OCI-LY3 (cell line): ENCODE results near the gene SNX33.

Experiments
- H2AFZ ChIP-seq: fragments of 200-600, 300-600 bp; shearing (Covaris generic); 2 replicates; pipeline ENCODE4 v1.6.0; 2014; ENCODE audit warnings: antibody characterized with exemption, low read depth, low read length
- H3K27ac ChIP-seq: fragments of 200-600, 300-600 bp; sonication (generic); 2 replicates; pipeline ENCODE4 v1.5.1; 2014; ENCODE audit warnings: mild to moderate bottlenecking, low read length, moderate library complexity, mixed read lengths
- H3K27me3 ChIP-seq: fragments of 200-600, 300-600 bp; sonication (generic); 2 replicates; pipeline ENCODE4 v1.6.1; 2014; ENCODE audit warnings: low read depth, low read length, mixed read lengths
- H3K36me3 ChIP-seq: fragments of 200-600, 300-600 bp; sonication (generic); replicated peaks from 2 replicates; pipeline ENCODE3; 2014; ENCODE audit warnings: low read depth, low read length, mixed read lengths
- H3K4me1 ChIP-seq: fragments of 300-600, 200-600 bp; sonication (generic); 2 replicates; pipeline ENCODE4 v1.6.1; 2014; ENCODE audit warnings: low read length, mixed read lengths
- H3K4me2 ChIP-seq: fragments of 200-600, 300-600 bp; sonication (generic); 2 replicates; pipeline ENCODE4 v1.6.1; 2014; ENCODE audit warnings: low read length, mixed read lengths
- H3K4me3 ChIP-seq: fragments of 300-600, 200-600 bp; sonication (generic); 2 replicates; pipeline ENCODE4 v1.5.1; 2014; ENCODE audit warnings: antibody characterized with exemption, mild to moderate bottlenecking, low read length, moderate library complexity
- H3K79me2 ChIP-seq: fragments of 300-600, 200-600 bp; shearing (Covaris generic); 2 replicates; pipeline ENCODE4 v1.6.1; 2014; ENCODE audit warnings: mild to moderate bottlenecking, low read length, mixed read lengths
- H3K9ac ChIP-seq: fragments of 300-600, 200-600 bp; shearing (Covaris generic); 2 replicates; pipeline ENCODE4 v1.6.0; 2014; ENCODE audit warnings: mild to moderate bottlenecking, low read length, moderate library complexity
- H3K9me3 ChIP-seq: fragments of 200-600, 300-600 bp; shearing (Covaris generic); 2 replicates; pipeline ENCODE4 v1.6.1; 2014; ENCODE audit warnings: low read length, mixed read lengths; ENCODE audit not compliant: insufficient read depth
- H4K20me1 ChIP-seq: fragments of 200-600, 300-600 bp; sonication (generic); 2 replicates; pipeline ENCODE4 v1.6.1; 2016; ENCODE audit warnings: low read length, mixed read lengths; ENCODE audit not compliant: insufficient read depth
- CTCF ChIP-seq: fragments of 200-600, 300-600 bp; sonication (generic); IDR thresholded peaks from 2 replicates; pipeline ENCODE4 v1.5.1; 2014; ENCODE audit warnings: antibody characterized with exemption, low read length, low read depth
- EZH2phosphoT487 ChIP-seq: fragments of 200-600 bp; shearing (Covaris generic); IDR thresholded peaks from 2 replicates; pipeline ENCODE4 v1.6.1; 2018; ENCODE audit warnings: antibody characterized with exemption, mixed run types, low read depth

Gene SNX33

GRCh38 chr15:75669191-75669878 is 21.6 kb downstream of the SNX33 start:
- H3K27me3 ChIP-seq, result 0 out of 2 replicates have a peak, but pooled peaks cover 2% of the 10 kb centered on the region
- no peak overlapping the region for H2AFZ ChIP-seq
- H3K4me1 ChIP-seq, result no peaks in the 10 kb centered on the region
- H3K36me3 ChIP-seq, result no peaks in the 10 kb centered on the region
- H3K9ac ChIP-seq, result no peak overlapping the region
- H4K20me1 ChIP-seq, result no peaks in the 10 kb centered on the region
- H3K4me2 ChIP-seq, result no peak overlapping the region
- no peaks in the 10 kb centered on the region for H3K79me2 ChIP-seq
- H3K9me3 ChIP-seq, result no peaks in the 10 kb centered on the region
- no peak overlapping the region for H3K27ac ChIP-seq
- no peak for TF ChIP-seq EZH2phosphoT487
- TF ChIP-seq CTCF, result no peak
- no peak overlapping the region for H3K4me3 ChIP-seq

- TF ChIP-seq EZH2phosphoT487, result no peak
- TF ChIP-seq CTCF, result no peak
- Histone ChIP-seq H4K20me1 (no peaks in the 10 kb centered on the region), H3K4me2 (no peak overlapping the region), H3K9ac (no peak overlapping the region), H3K79me2 (no peaks in the 10 kb centered on the region), H2AFZ (no peak overlapping the region), H3K4me3 (no peak overlapping the region), H3K9me3 (no peaks in the 10 kb centered on the region), H3K4me1 (no peaks in the 10 kb centered on the region), H3K27ac (no peak overlapping the region), H3K27me3 (0 out of 2 replicates have a peak, but pooled peaks cover 2% of the 10 kb centered on the region), H3K36me3 (no peaks in the 10 kb centered on the region)
These were observed 22.1 kb downstream of the SNX33 start for GRCh38 chr15:75669879-75670212.

GRCh38 chr15:75671730-75672602 is 24.3 kb downstream of the SNX33 start:
- no peak overlapping the region for H3K4me3 ChIP-seq
- no peak overlapping the region for H2AFZ ChIP-seq
- no peak overlapping the region for H3K27ac ChIP-seq
- TF ChIP-seq CTCF (no peak), EZH2phosphoT487 (no peak)
- no peaks in the 10 kb centered on the region for H3K36me3 ChIP-seq
- H3K79me2 ChIP-seq, result no peaks in the 10 kb centered on the region
- H4K20me1 ChIP-seq, result no peaks in the 10 kb centered on the region
- no peaks in the 10 kb centered on the region for H3K9me3 ChIP-seq
- H3K9ac ChIP-seq, result no peak overlapping the region
- no peak overlapping the region for H3K4me2 ChIP-seq
- no peaks in the 10 kb centered on the region for H3K27me3 ChIP-seq
- no peaks in the 10 kb centered on the region for H3K4me1 ChIP-seq

GRCh38 chr15:75672646-75673425 is 25.1 kb downstream of the SNX33 start:
- Histone ChIP-seq H3K4me2 (no peak overlapping the region), H4K20me1 (no peaks in the 10 kb centered on the region), H3K9ac (no peak overlapping the region), H3K4me3 (no peak overlapping the region), H3K79me2 (no peaks in the 10 kb centered on the region), H3K36me3 (no peaks in the 10 kb centered on the region), H3K4me1 (no peaks in the 10 kb centered on the region), H3K9me3 (no peaks in the 10 kb centered on the region), H3K27ac (no peak overlapping the region), H3K27me3 (no peaks in the 10 kb centered on the region), H2AFZ (no peak overlapping the region)
- TF ChIP-seq EZH2phosphoT487 (no peak), CTCF (no peak)
